ENCODE data around the gene NEGR1. TPM values are rescaled to one million over a fixed set of nuclear protein-coding genes. Genes with fewer than 3 reads are reported as not detected.

The NEGR1 gene
- total RNA-seq, 1 donor from 2014 or later = 8.6 TPM

- FAIRE-seq (no peak), DNase-seq (ENCODE audit: low read depth) (no peak)
- Histone ChIP-seq H3K9me3 (ENCODE audit: insufficient read depth, low read depth, low read length) (no peaks in the 10 kb centered on the region), H3K4me2 (ENCODE audit: low read length) (no peak overlapping the region), H3K36me3 (ENCODE audit: insufficient read depth, low read length) (no peaks in the 10 kb centered on the region), H3K27me3 (ENCODE audit: insufficient read depth, low read length) (no peaks in the 10 kb centered on the region), H3K79me2 (ENCODE audit: insufficient read depth, low read length) (no peaks in the 10 kb centered on the region), H3K9ac (ENCODE audit: low read length) (no peak overlapping the region), H2AFZ (ENCODE audit: low read depth, low read length) (no peak overlapping the region), H3K27ac (ENCODE audit: low read depth, low read length) (no peak overlapping the region), H4K20me1 (ENCODE audit: insufficient read depth, low read length) (no peaks in the 10 kb centered on the region), H3K4me3 (ENCODE audit: insufficient read depth, low read depth, low read length) (no peak overlapping the region), H3K4me1 (ENCODE audit: insufficient read depth, low read length) (no peaks in the 10 kb centered on the region)
- H3K27ac Mint-ChIP-seq (ENCODE audit: unreplicated experiment) = no peak overlapping the region
- H3K9me3 Mint-ChIP-seq (ENCODE audit: unreplicated experiment) = no peaks in the 10 kb centered on the region
- H3K4me1 Mint-ChIP-seq (ENCODE audit: low read depth, unreplicated experiment) = peaks cover 7% of the 10 kb centered on the region
- no peaks in the 10 kb centered on the region for H3K36me3 Mint-ChIP-seq (ENCODE audit: low read depth, unreplicated experiment)
- H3K4me3 Mint-ChIP-seq (ENCODE audit: unreplicated experiment) = no peak overlapping the region
- H3K27me3 Mint-ChIP-seq (ENCODE audit: low read depth, unreplicated experiment) = no peaks in the 10 kb centered on the region
- TF ChIP-seq EZH2 (IDR thresholded peaks at IDR 0.05; ENCODE audit: insufficient read depth, low read length) = no peak
- no peak for TF ChIP-seq CTCF (IDR thresholded peaks at IDR 0.05; ENCODE audit: insufficient read depth, low read depth, low read length)
Observed at GRCh38 chr1:72013161-72013560, 269.2 kb downstream of the NEGR1 start.

GRCh38 chr1:72011721-72012120, 270.6 kb downstream of the NEGR1 start:
- FAIRE-seq = no peak
- H3K4me3 Mint-ChIP-seq (ENCODE audit: unreplicated experiment) = no peak overlapping the region
- Histone ChIP-seq H3K27ac (ENCODE audit: low read depth, low read length) (no peak overlapping the region), H3K4me1 (ENCODE audit: insufficient read depth, low read length) (no peaks in the 10 kb centered on the region), H3K4me3 (ENCODE audit: insufficient read depth, low read depth, low read length) (no peak overlapping the region), H2AFZ (ENCODE audit: low read depth, low read length) (no peak overlapping the region), H3K4me2 (ENCODE audit: low read length) (no peak overlapping the region), H3K27me3 (ENCODE audit: insufficient read depth, low read length) (no peaks in the 10 kb centered on the region), H4K20me1 (ENCODE audit: insufficient read depth, low read length) (no peaks in the 10 kb centered on the region), H3K9me3 (ENCODE audit: insufficient read depth, low read depth, low read length) (no peaks in the 10 kb centered on the region), H3K36me3 (ENCODE audit: insufficient read depth, low read length) (no peaks in the 10 kb centered on the region), H3K9ac (ENCODE audit: low read length) (no peak overlapping the region), H3K79me2 (ENCODE audit: insufficient read depth, low read length) (no peaks in the 10 kb centered on the region)
- DNase-seq (ENCODE audit: low read depth) = no peak
- no peaks in the 10 kb centered on the region for H3K9me3 Mint-ChIP-seq (ENCODE audit: unreplicated experiment)
- TF ChIP-seq CTCF (IDR thresholded peaks at IDR 0.05; ENCODE audit: insufficient read depth, low read depth, low read length) (no peak), EZH2 (IDR thresholded peaks at IDR 0.05; ENCODE audit: insufficient read depth, low read length) (no peak)
- peaks cover 10% of the 10 kb centered on the region for H3K4me1 Mint-ChIP-seq (ENCODE audit: low read depth, unreplicated experiment)
- H3K36me3 Mint-ChIP-seq (ENCODE audit: low read depth, unreplicated experiment) = no peaks in the 10 kb centered on the region
- H3K27me3 Mint-ChIP-seq (ENCODE audit: low read depth, unreplicated experiment) = no peaks in the 10 kb centered on the region
- H3K27ac Mint-ChIP-seq (ENCODE audit: unreplicated experiment) = no peak overlapping the region

GRCh38 chr1:72010094-72010431, 272.3 kb downstream of the NEGR1 start:
- no peak overlapping the region for H3K9ac ChIP-seq (ENCODE audit: low read length)
- Mint-ChIP-seq H3K4me3 (ENCODE audit: unreplicated experiment) (no peak overlapping the region), H3K9me3 (ENCODE audit: unreplicated experiment) (no peaks in the 10 kb centered on the region), H3K4me1 (ENCODE audit: low read depth, unreplicated experiment) (peaks cover 15% of the 10 kb centered on the region), H3K36me3 (ENCODE audit: low read depth, unreplicated experiment) (no peaks in the 10 kb centered on the region), H3K27ac (ENCODE audit: unreplicated experiment) (no peak overlapping the region), H3K27me3 (ENCODE audit: low read depth, unreplicated experiment) (no peaks in the 10 kb centered on the region)
- no peak overlapping the region for H3K4me2 ChIP-seq (ENCODE audit: low read length)
- no peaks in the 10 kb centered on the region for H3K27me3 ChIP-seq (ENCODE audit: insufficient read depth, low read length)
- H4K20me1 ChIP-seq (ENCODE audit: insufficient read depth, low read length) = no peaks in the 10 kb centered on the region
- H3K4me3 ChIP-seq (ENCODE audit: insufficient read depth, low read depth, low read length) = no peak overlapping the region
- no peak overlapping the region for H2AFZ ChIP-seq (ENCODE audit: low read depth, low read length)
- no peak overlapping the region for H3K27ac ChIP-seq (ENCODE audit: low read depth, low read length)
- DNase-seq (ENCODE audit: low read depth) (no peak), FAIRE-seq (no peak)
- H3K36me3 ChIP-seq (ENCODE audit: insufficient read depth, low read length) = no peaks in the 10 kb centered on the region
- H3K4me1 ChIP-seq (ENCODE audit: insufficient read depth, low read length) = no peaks in the 10 kb centered on the region
- no peaks in the 10 kb centered on the region for H3K79me2 ChIP-seq (ENCODE audit: insufficient read depth, low read length)
- no peaks in the 10 kb centered on the region for H3K9me3 ChIP-seq (ENCODE audit: insufficient read depth, low read depth, low read length)
- no peak for TF ChIP-seq CTCF (IDR thresholded peaks at IDR 0.05; ENCODE audit: insufficient read depth, low read depth, low read length)
- TF ChIP-seq EZH2 (IDR thresholded peaks at IDR 0.05; ENCODE audit: insufficient read depth, low read length) = no peak
